Stimulated activated CD4-positive, alpha-beta T cell treated with anti-CD3 and anti-CD28 coated beads, Interleukin-12 subunit alpha, Interleukin-12 subunit beta, amount 100 ng/mL, for 24 hours (primary cell): ENCODE measurements around the gene LYPD6.

Experiments
- DNase-seq, 2 experiments: peaks; one replicate each; pipeline ENCODE4 v3.0.0-alpha.2; 2020; ENCODE audit warnings: low read depth in 2 of 2

The LYPD6 gene

DNA sequence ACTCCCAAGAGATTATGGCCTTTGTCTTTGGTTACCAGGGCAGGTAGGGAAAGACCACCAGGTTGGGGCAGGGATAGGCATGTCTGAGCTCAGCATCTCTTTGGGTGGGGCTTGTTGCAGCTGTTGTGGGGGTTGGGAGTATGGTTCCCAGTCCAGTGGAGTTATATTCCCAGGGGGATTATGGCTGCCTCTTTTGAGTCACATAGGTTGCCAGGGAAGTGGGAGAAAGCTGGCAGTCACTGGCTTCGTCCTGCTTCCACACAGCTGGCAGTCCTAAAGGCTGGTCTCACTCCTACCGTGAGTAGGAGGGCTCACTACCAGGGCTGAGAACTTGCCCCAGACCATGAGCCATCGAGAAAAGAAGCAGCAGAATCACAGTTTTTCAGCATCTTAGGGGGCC, 79.1 kb downstream of the LYPD6 start:
- DNase-seq, result no peak

DNA sequence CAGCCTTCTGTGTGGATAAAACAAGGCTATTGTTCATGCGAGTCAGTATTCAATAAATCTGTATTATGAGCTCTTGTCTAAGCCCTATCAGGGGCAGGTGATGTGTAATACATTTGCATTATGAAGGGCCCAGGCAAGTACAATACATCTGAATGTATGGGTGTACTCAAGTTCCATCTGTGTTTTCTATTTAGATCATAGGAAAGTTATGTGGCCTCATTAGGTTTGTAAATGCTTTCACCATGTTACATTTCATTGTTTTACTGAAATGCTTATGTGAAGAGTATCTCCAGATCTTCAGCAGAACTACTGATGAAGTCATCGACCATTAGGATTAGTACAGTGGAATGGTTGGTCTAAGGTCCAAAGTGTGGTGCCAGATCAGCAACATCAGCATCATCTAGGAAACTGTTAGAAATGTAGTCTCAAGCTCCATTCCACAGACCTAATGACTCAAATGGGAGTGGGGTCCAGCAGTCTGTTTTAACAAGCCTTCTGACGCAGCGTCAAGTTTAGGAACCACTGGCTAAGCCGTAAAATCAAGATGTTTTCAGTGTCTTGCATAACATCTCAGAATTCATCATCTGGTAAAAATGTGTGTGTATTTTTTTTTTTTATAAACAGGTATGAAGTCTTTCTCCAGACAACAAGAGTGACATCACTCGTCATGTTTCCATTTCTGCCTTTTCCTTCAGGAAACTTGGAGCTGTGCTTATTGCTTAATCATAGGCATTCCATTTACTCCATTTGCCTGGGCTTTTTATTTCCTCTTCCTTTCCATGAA, 80.5 kb downstream of the LYPD6 start:
- DNase-seq, result no peak

DNA sequence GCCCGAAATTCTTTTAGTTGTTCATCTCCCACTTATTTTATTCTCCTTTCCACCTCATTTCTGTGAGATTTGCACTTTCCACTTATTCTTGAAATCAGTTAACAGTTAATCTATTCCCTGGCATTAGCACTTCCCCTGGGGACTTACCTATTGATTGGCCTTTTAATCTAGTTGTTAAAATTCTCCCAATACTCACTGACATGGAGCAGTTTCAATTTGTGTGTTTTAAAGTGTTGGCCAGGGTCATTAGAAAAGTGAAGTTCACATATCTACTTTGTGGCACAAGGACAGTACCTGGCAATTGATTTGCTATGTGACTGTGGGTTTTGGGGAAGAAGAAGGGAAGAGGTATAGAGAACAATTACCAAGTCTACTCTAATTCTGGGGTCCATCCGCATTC, 83.1 kb downstream of the LYPD6 start:
- DNase-seq, result no peak

DNA sequence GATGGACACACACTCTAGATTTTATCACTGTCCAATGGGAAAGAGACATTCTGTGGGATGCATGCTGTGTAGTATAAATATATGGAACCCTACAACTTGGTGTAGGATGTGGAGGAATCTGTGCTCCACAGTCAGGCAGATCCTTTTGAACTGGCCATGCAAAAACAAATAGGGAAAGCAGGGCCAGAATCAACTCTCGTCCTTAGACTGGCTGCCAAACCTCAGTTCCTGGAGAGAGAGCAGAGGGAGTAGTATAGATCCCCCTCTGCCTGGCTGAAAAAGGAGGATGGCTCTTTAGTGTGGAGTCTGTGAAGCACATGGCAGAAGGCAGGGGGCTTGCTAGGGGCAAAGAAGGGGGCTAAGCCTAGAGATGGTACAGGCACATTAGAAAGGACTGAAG, 84.7 kb downstream of the LYPD6 start:
- no peak for DNase-seq

DNA sequence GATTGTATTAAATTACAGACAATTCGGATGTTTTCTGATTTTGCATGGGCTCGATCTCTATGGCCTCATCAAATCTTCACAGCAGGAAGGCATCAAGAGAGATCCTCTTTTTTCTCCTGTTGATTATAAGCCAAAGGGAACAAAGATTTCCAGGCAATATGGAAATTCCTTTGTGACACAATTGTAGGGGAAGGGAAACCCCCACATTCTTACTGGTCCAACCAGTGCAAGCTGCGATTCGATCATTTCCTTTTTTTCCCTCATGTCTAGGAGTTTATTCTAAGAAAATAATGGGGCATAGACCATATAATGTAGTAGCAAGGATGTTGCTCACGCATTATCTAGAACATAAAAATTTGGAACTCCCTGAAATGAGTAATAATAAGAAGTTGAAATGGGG, 87.7 kb downstream of the LYPD6 start:
- no peak for DNase-seq

DNA sequence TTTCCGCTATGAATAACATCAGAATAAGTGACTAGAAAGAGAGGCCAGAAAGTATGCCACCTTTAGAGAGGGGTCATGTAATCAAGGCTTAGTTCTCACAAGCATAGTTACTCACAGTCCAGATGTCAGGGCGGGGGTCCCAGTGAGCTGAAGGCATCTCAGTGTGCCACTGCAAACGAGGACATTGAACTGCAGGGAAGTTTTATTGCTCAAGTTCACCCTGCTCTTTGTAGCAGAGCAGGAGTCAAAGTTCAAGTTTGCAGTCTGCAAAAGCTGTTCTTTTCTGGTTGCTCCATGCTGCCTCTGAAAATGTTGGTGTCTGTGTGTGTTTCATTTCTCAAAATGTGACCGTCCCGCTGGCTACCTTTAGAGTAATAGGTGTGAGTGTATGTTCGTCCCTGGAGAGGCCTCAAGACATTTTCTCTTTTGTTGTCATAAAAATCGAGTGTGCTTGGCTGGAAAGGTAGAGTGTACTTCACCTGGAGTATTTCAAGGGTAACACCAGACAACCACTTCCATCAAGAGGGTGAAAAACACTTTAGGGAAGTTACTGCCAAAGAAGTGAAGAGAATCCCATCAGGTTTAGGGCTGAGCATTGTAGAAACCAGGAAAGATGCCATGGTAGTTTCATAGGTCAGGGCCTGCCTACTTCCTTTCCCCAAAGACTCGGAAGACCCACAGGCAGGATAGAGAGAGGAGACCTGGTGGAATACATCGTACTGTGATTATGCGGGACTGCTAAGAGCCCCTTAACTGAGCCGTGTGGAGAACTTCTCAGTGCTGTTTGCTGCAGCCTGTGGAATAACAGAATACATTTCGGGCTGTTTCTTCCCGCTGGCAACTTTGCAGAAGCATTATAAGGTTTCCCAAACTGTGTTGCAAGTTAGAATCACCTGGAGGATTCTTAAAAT, 89.9 kb downstream of the LYPD6 start:
- DNase-seq, result no peak

DNA sequence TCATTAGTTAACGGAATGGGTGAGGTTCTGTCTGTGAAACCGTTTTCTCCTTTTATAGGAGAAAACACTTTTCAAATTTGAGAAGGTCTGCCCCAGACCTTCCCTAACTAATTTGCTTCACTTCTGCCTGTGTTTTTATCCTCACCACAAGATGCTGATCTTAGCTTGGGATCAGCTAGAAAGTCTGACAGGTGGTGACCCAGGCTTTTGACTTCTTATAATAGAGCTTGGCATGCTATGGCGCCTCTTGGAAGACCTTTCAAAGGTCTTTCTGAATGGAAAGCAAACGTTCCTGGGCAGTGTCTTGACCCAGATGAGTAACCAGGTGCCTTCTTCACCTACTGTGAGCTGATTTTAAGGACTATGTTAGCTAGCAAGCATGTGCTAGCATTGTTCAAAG, 91.4 kb downstream of the LYPD6 start:
- DNase-seq, result no peak

DNA sequence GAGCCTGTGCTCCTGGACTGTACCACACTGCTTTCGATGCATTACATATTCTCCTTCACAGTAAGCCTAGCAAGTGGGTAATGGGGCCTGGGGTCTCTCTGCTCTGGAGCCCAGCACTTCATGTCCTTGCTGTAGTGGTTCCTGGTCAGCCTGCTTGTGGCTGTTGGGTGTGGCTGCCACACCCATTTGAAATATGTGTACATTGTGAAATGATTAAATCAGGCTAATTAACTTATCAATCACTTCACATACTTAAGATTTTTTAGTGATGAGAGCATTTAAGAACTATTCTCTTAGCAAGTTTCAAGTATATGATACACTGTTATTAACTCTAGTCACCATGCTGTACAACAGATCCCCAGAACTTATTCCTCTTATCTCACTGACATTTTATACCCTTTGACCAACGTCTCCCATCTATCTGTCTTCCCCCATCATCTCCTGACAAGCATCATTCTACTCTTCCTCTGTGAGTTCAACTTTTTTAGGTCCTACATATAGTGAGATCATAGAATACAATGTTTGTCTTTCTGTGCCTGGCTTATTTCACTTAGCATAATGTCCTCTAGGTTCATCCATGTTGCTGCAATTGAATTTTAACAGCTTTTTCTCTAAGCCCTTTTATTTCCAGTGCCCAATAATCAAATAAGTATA, 92.1 kb downstream of the LYPD6 start:
- DNase-seq, result no peak

DNA sequence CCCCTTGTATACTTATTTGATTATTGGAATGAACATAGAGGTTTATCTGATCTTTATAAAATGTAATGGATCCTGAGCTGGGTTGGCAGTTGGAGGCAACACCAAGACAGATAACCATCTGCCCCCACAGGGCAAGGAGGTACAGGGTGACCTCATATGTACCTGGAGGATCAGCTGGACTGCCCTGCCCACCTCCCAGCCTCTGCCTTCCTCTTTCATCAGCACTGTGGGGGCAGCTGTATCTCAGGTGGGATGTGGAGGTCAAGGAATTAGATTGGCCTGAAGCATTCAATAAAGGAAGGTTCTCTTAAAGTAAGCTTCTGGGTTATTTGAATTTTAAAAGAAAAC, 92.6 kb downstream of the LYPD6 start:
- no peak for DNase-seq

DNA sequence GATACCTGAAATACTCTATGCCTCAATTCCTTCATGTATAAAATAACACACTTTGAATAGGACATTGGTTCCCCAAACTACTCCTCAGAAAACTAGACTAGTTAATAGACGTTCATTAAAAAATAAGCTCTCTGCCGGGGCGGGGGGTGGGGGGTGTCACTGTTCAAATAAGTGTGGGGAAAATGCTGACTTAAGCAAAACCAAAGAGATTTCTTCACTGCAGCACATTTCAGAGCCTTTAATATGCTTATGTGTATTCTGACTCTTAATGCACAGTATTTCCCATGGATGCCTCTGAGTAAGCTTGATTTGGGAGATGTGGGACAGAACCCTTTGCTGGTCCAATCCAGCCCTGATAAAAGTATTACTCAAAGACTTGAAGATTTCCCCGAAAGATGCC, 93.2 kb downstream of the LYPD6 start:
- no peak for DNase-seq

DNA sequence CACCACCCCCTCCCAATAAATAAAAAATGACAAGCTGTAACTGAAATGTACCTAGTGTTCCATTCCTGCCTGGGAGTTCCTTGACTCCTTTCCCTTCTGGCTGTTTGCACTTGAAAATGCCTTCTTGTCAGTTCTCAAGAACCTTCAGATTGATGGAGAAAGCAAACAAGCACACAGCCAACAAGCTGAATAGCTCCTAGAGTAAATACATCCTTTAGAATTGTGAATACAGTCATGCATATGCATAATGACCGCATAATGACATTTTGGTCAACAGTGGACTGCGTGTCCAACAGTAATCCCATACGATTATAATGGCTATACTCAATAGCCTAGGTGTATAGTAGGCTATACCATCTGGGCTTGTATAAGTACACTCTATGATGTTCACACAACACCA, 97.0 kb downstream of the LYPD6 start:
- no peak for DNase-seq

DNA sequence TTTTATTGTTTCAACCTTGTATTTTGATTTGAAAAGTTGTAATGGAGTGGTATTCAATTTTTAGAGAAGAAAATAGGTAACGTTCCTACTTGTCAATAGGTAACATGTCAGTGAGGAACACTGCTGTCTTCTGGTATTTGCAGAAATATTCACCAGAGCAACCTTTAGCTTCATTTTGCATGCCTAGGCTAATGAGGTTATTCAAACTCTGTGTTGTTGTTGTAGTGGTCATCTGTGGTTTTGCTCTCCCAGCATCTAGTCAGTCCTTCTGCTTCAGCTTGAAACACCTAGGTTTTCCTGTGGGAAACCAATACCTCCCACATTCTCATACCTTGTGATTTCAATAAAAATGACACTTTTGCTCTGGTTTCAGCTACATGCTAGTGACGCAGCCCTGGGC, 98.4 kb downstream of the LYPD6 start:
- no peak for DNase-seq

DNA sequence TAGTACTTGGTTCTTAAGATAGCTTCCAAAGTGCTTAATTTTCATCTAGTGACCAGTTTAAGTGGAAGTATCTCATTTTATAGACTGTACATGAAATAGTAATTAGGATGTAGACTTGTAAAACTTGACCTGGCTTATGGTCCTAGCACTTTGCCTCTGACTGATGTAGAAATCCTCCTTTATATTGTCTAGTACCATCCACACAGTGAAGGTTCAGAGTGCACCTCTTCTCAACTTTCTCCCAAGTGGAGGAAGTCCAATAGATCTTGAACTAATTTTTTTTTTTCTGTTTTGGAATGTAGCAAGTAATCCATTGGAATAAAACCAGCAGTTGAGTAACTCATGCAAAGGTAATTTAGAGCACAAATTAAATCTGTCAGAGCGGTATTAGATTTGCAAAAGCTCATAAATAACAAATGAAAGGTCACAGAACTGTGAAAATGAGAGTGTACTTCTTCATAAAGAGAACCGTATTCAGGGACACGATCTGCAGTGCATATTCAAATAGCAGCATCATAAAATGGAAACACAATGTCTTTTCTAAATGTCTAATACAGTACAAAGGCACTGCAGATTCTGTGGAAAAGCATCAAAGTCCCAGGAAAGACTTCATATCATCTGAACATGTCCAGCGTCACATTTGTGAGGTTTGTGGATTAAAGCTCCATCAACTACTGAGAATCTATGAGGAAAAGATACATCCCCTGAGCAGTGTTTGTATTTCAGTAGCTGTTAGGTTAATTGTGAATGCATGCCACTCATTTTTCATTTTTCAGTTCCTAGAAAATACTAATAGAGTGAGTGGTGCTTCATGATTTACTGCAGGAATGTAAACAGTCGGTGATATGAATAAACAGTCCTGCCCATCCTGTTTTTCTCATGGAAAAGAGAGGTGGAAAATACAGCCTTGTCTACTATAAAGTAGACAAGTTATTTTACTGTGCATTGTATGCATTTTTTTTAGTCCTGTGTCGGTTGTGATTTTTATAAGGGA, 100.7 kb downstream of the LYPD6 start:
- no peak for DNase-seq

DNA sequence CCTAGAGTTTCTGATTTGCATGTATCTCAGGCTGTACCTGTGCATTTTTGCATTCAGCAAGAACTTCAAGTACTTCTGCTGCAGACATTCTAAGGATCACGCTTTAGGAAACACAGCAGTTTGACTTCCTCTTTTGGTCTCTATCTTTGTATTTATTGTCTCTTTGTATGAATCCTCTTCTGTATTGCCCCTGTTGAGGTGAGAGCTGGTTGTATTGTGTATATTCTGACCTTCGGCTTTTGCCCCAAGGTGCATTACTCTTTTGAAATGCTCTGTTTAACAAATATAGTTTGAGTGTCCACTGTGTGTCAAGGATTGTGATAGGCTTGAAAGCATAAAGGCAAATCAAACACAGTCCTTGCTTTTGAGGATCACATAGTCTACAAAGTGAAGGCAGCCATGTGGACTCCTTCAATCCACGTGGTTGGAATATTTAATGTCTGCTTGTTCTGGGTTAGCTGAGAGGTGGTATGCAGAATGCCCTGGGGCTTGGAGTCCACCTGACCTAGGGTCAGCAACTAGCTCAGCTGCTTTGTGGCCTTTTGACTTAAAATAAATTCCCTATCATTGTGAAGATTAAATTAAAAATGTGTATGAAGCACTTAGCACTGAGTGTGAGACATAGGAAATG, 108.1 kb downstream of the LYPD6 start:
- no peak for DNase-seq

DNA sequence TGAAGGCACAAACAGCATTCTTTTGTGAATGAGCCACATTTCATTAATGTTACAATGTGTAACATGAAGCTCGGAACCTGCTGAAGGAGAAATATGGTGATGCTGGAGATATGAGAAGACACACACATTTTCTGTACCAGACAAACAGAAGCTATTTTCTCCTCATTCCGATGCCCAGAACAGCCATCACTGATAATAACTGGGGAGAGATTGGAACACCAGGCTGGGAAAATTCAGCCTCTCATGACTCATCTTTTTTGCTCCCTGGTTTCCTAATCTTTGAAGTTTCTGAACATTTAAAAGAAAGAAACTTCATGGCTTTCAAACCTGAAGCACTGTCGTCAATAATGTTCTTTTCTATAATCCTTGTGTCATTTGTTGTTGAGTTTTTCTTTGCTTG, 110.9 kb downstream of the LYPD6 start:
- no peak for DNase-seq

DNA sequence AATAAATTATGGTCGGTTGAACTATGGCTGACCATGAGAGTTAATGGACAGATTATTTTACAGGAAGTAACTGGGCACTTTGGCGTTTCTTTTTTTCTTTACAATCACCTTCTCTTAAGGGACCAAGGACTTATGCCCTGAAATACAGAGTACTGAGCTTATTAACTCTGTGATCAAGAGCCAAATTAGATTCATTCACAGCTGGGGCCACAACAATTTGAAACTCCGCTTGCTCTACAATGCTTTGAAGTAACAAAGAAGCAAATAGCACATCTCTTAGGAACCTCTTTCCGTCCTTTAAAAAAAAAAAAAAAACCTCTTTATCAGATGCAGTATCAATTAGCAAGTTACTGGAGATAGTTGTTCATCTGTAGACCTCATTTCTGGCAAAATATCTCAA, 112.0 kb downstream of the LYPD6 start:
- no peak for DNase-seq

DNA sequence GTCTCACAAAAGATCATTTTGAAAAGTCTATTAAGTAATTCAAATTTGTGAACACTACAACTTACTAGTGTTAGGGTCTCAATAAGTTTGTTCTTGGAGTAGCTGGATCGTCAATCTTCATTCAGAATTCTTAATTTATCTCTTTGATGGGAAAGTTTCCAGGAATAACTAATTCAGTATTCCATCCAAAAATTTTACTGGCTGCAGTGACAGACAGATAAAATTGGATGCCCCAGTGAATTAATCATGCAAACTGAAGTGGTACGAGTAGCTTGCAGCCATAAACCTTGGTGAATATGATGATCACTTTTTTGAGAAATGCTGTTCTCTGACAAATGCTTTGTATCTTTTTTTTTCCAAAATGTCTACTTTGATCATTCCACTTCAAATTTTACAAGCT, 112.8 kb downstream of the LYPD6 start:
- DNase-seq, result no peak

DNA sequence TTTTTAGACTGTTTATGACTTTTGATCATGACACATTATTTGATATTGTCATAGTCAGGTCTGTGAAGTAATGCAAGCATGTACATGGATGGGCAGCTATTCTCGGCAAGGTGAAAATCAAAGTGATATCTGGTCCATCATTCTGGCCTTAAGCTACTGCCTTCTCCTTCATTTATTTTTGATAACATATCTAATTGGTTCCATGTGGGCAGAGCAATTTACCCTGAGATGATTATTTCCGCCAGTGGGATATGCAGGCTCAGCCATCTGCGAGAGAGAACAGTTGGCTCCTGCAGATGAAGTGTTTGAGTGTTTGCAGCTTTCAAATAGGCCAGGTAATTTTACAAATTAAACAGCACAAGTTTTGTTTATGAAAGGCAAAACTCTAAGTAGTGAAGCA, 116.4 kb downstream of the LYPD6 start:
- DNase-seq, result no peak

DNA sequence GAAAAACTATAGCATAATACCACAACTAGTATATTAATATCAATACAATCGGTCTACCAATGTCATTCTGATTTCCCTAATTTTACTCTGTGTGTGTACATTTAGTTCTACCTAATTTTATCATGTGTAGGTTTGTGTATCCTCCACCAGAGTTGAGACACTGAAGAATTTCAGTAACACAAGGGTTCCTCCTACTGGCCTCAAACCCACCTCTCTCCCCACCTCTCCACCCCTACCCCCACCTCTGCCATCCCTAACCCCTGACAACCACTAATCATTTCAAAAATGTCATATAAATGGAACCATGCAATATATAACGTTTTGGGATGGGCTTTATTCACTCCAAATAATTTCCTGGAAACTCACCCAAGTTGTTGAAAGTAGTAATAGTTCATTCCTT, 117.9 kb downstream of the LYPD6 start:
- no peak for DNase-seq

DNA sequence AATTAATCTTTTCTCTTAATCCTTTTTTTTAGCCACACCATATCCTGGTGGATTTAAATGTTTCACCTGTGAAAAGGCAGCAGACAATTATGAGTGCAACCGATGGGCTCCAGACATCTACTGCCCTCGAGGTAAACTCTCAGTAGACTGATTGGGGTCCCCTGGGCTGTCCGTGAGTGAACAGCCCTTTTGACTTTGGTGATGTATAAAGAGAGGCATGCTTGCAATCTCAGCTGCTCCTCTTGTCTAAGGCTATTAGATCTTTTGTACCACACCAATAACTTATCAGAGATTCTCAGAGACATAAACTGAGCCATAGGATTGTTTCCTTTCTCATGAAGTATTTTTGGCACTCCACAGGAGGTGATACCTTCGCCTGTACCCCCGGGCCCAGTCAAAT, 118.6 kb downstream of the LYPD6 start:
- DNase-seq, result no peak
